Panc1 (cell line): Measurements from ENCODE around the gene C17orf100.

Experiments used
- POLR2AphosphoS5 ChIP-seq: IDR thresholded peaks from 2 replicates; pipeline ENCODE4 v1.6.1; 2012; ENCODE audit warnings: mild to moderate bottlenecking, low read depth, low read length, moderate library complexity
- SIN3A ChIP-seq: IDR thresholded peaks from 2 replicates; pipeline ENCODE4 v1.6.1; 2012; ENCODE audit warnings: low read depth, mild to moderate bottlenecking, low read length, moderate library complexity, borderline replicate concordance; ENCODE audit not compliant: insufficient read depth
- TF ChIP-seq, protein P1 (sequence below): fragments of 450-650 bp; IDR thresholded peaks from 2 replicates; pipeline ENCODE4 v1.5.1; 2017; ENCODE audit warnings: mild to moderate bottlenecking

DNA sequence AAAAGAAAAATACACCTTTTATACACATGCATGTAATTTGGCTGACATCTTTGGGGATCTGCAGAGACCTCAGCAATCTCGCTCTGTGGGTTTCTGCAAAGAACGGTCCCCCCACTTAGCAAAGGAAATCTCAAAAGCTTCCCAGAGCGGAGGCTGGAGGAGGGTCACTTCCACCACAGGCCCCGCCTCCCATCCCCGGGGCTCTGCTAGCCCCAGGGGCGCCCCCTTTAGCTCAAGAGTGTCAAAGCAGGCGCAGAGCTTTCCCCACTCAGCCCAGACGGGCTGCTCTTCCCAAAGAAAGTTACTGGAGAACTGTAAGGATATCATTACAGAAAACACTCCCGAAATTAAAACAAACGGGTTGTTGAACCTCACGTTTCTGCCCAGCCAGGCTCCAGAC lies 50.2 kb downstream of the C17orf100 start:
- TF ChIP-seq, protein P1, sequence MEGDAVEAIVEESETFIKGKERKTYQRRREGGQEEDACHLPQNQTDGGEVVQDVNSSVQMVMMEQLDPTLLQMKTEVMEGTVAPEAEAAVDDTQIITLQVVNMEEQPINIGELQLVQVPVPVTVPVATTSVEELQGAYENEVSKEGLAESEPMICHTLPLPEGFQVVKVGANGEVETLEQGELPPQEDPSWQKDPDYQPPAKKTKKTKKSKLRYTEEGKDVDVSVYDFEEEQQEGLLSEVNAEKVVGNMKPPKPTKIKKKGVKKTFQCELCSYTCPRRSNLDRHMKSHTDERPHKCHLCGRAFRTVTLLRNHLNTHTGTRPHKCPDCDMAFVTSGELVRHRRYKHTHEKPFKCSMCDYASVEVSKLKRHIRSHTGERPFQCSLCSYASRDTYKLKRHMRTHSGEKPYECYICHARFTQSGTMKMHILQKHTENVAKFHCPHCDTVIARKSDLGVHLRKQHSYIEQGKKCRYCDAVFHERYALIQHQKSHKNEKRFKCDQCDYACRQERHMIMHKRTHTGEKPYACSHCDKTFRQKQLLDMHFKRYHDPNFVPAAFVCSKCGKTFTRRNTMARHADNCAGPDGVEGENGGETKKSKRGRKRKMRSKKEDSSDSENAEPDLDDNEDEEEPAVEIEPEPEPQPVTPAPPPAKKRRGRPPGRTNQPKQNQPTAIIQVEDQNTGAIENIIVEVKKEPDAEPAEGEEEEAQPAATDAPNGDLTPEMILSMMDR: peak; percentile 70; the same call in 1 of the 2 replicates
- no peak for TF ChIP-seq POLR2AphosphoS5
- no peak for TF ChIP-seq SIN3A
